Activated CD8-positive, alpha-beta T cell treated with anti-CD3 and anti-CD28 coated beads for 36 hours (primary cell): ENCODE measurements around the gene SLC35B1. TPM values are rescaled to one million over a fixed set of nuclear protein-coding genes. Genes with fewer than 3 reads are reported as not detected.

Source experiments
- ATAC-seq: fragments of 200-7000 bp; cut with Tn5 transposase; one replicate; pipeline ENCODE4 v1.10.0; 2021; ENCODE audit warnings: mild to moderate bottlenecking, moderate library complexity
- CTCF ChIA-PET: fragments of 350-600 bp; sonication (Branson Sonifier 250); formaldehyde crosslinking; loops from one replicate; lab custom pipeline; 2021; ENCODE audit warnings: antibody characterized with exemption; lab: Charles Lee
- POLR2A ChIA-PET: fragments of 350-600 bp; sonication (Branson Sonifier 250); formaldehyde crosslinking; loops from one replicate; lab custom pipeline; 2021; ENCODE audit warnings: antibody characterized with exemption; lab: Charles Lee
- DNase-seq: peaks from one replicate; pipeline ENCODE4 v3.0.0-alpha.2; 2020
- H3K27ac Mint-ChIP-seq: one replicate; pipeline ENCODE4 v1.8.0; 2021; ENCODE audit warnings: mild to moderate bottlenecking, mixed read lengths
- H3K27me3 Mint-ChIP-seq: one replicate; pipeline ENCODE4 v1.8.0; 2021; ENCODE audit warnings: mixed read lengths
- H3K36me3 Mint-ChIP-seq: one replicate; pipeline ENCODE4 v1.8.0; 2021; ENCODE audit warnings: low read depth, mixed read lengths
- H3K4me1 Mint-ChIP-seq: one replicate; pipeline ENCODE4 v1.8.0; 2021; ENCODE audit warnings: low read depth, mixed read lengths
- H3K4me3 Mint-ChIP-seq: one replicate; pipeline ENCODE4 v1.8.0; 2021; ENCODE audit warnings: mild to moderate bottlenecking, moderate library complexity, mixed read lengths
- H3K9me3 Mint-ChIP-seq: one replicate; pipeline ENCODE4 v1.8.0; 2021; ENCODE audit warnings: mixed read lengths
- intact Hi-C: fragments of 100-400 bp; cut with micrococcal nuclease; formaldehyde crosslinking; loops from one replicate; pipeline ENCODE4 v1.10.0; 2022
- total RNA-seq, 2 experiments: library from RNA; stranded (reverse); gene quantifications; one replicate each; pipeline ENCODE4 v1.2.3, GENCODE V29; 2021
- TF ChIP-seq, protein P1 (sequence below): fragments of 200-600 bp; IDR thresholded peaks from one replicate; pipeline ENCODE4 v1.8.0; 2022; ENCODE audit warnings: antibody characterized with exemption, mild to moderate bottlenecking

Gene SLC35B1
- total RNA-seq, 2 experiments from 2014 or later: 38.6 to 46.6 TPM

DNA sequence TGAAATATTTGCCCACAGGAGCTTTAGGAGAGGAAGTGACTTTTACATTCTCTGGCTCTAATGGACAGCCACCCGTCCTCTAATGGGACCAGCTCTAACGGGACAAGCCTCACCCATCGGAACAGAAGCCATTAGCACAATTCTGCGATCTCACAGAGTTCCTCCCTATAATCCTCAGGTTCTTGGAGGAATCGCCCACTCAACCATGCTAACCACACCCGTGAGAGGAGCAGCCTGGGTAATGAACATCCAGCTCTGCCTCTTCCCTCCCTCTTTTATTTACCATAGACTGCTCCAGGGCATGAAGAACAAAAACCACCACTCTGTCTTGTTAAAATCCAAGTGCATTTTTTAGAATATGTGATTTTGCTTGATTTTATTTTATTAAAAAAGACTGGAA is 6.8 kb downstream of the SLC35B1 start:
- CTCF ChIA-PET: interaction anchor here (1.0 to 32.2 kb wide), 3 partner anchors 9 to 135 kb away, joined by 3 to 780 read pairs (median 81); partner anchors contain the start of genes NXPH3 and SLC35B1
- H3K9me3 Mint-ChIP-seq: no peaks in the 10 kb centered on the region
- H3K4me1 Mint-ChIP-seq: peaks cover 27% of the 10 kb centered on the region
- POLR2A ChIA-PET: interaction anchor here (0.9 to 1.4 kb wide), 3 partner anchors 9 to 123 kb away, joined by 3 read pairs; no protein-coding TSS in a partner anchor
- TF ChIP-seq, protein P1, sequence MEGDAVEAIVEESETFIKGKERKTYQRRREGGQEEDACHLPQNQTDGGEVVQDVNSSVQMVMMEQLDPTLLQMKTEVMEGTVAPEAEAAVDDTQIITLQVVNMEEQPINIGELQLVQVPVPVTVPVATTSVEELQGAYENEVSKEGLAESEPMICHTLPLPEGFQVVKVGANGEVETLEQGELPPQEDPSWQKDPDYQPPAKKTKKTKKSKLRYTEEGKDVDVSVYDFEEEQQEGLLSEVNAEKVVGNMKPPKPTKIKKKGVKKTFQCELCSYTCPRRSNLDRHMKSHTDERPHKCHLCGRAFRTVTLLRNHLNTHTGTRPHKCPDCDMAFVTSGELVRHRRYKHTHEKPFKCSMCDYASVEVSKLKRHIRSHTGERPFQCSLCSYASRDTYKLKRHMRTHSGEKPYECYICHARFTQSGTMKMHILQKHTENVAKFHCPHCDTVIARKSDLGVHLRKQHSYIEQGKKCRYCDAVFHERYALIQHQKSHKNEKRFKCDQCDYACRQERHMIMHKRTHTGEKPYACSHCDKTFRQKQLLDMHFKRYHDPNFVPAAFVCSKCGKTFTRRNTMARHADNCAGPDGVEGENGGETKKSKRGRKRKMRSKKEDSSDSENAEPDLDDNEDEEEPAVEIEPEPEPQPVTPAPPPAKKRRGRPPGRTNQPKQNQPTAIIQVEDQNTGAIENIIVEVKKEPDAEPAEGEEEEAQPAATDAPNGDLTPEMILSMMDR: no peak
- peak overlapping the region; percentile 21 for H3K27ac Mint-ChIP-seq
- DNase-seq (no peak), ATAC-seq (no peak)
- H3K4me3 Mint-ChIP-seq: no peak overlapping the region
- intact Hi-C loops: no loop called here
- no peaks in the 10 kb centered on the region for H3K27me3 Mint-ChIP-seq
- peaks cover 31% of the 10 kb centered on the region for H3K36me3 Mint-ChIP-seq

DNA sequence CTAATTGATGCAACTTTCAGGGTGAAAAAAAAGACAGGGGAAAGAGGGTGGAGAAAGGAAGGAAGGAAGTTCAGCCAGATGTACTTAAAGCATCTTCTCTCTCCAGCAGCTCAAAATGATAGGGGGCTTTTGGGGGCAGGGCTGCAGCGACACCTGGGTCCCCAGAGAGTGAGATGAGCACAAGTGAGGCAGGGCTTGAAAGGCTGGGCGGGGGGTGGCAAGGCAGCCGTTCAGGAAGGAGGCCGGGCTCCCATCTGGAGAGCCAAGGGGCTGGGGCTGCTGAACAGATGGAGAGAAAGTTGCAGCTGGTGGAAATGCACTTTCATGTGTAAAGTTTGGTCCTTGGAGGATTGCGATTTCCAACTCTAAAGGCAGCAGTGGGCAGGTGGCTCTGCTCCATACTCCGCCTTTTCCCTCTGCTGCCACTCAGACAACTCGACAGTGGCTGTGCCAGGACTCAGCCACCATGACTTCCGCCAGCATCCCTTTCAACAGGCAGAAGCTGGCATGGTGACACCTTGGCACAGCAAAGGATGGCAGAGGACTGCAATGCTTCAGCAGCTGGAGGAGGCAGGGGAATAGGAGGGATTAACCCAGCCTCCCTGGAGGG is 7.7 kb downstream of the SLC35B1 start:
- intact Hi-C loops: no loop called here
- TF ChIP-seq, protein P1: no peak
- ATAC-seq: no peak
- Mint-ChIP-seq H3K27ac (peak overlapping the region; percentile 62), H3K9me3 (no peaks in the 10 kb centered on the region), H3K4me3 (no peak overlapping the region), H3K4me1 (peaks cover 30% of the 10 kb centered on the region), H3K27me3 (no peaks in the 10 kb centered on the region), H3K36me3 (peaks cover 28% of the 10 kb centered on the region)
- no peak for DNase-seq
- ChIA-PET POLR2A (interaction anchor here (0.9 to 3.3 kb wide), 6 partner anchors 7 to 130 kb away, joined by 3 to 23 read pairs (median 3); partner anchors contain the start of gene SLC35B1), CTCF (interaction anchor here (1.1 to 32.2 kb wide), 4 partner anchors 9 to 298 kb away, joined by 3 to 780 read pairs (median 42); partner anchors contain the start of genes NXPH3 and SLC35B1)

DNA sequence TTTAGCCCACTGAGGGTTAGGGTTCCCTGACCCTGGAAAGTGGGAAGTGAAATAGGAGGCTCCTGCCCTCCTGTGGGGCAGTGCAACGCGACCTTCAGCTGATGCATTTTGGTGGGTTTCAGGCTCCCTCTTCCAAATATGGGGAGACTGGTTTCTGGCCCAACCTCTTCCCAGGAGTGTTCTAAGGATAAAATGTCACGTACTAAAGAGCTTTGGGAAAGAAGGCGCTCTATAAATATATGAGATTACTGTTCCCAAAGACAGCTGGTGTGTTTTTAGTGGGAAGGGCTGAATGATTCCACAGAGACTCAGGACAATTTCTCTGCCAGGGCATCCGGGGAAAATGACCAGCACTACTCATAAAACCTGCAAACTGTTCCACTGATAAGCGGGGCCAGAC is 9.8 kb downstream of the SLC35B1 start:
- DNase-seq: no peak
- no peak overlapping the region for H3K4me3 Mint-ChIP-seq
- H3K27ac Mint-ChIP-seq: no peak overlapping the region
- ATAC-seq: no peak
- POLR2A ChIA-PET: interaction anchor here (0.9 to 3.3 kb wide), 5 partner anchors 9 to 125 kb away, joined by 3 to 23 read pairs (median 7); partner anchors contain the start of genes KAT7 and SLC35B1
- CTCF ChIA-PET: interaction anchor here (1.3 to 32.2 kb wide), 6 partner anchors 9 to 152 kb away, joined by 3 to 780 read pairs (median 10); partner anchors contain the start of genes NXPH3 and SLC35B1
- peaks cover 36% of the 10 kb centered on the region for H3K4me1 Mint-ChIP-seq
- H3K27me3 Mint-ChIP-seq: no peaks in the 10 kb centered on the region
- peaks cover 16% of the 10 kb centered on the region for H3K36me3 Mint-ChIP-seq
- TF ChIP-seq, protein P1: no peak
- no peaks in the 10 kb centered on the region for H3K9me3 Mint-ChIP-seq
- intact Hi-C loops: no loop called here

DNA sequence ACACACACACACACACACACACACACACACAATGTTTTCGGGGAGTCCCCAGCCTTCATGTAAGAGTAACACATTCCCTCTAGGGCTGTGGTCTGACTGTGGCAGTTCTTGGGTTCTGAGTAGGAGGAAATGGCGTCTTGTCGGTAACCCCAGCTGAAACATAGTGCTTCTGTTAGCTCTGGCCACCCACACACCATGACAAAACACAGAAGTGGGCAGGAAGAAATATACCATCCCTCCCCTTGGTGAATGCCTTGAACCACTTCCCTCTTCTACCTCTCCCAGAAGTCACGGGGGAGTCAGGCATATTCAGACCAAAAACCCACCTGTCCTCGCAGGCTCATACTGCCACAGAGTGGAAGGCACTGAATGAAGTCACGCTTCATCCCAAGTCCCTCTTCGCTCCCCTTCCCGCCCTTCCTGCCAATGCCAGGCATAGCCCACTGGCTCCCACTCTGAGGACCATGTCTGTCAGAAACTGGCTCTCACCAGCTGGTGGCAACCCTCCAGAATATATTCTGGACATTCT is 11.5 kb downstream of the SLC35B1 start:
- POLR2A ChIA-PET: interaction anchor here (0.6 to 2.5 kb wide), 14 partner anchors 8 to 152 kb away, joined by 3 to 7 read pairs (median 4); partner anchors contain the start of genes FAM117A, NXPH3, SPOP and TAC4
- Mint-ChIP-seq H3K9me3 (no peaks in the 10 kb centered on the region), H3K27ac (peak overlapping the region; percentile 89), H3K4me1 (peaks cover 46% of the 10 kb centered on the region), H3K4me3 (peak overlapping the region; percentile 17), H3K36me3 (peaks cover 12% of the 10 kb centered on the region), H3K27me3 (no peaks in the 10 kb centered on the region)
- peak; percentile 95 for DNase-seq
- peak; percentile 93 for ATAC-seq
- CTCF ChIA-PET: interaction anchor here (0.6 to 32.2 kb wide), 43 partner anchors 9 to 305 kb away, joined by 3 to 780 read pairs (median 5); partner anchors contain the start of genes FAM117A, KAT7, NXPH3 and SLC35B1
- TF ChIP-seq, protein P1: no peak
- intact Hi-C loops: loop anchor here (2.0 kb wide), 1 partner anchor 125 kb away; no protein-coding TSS in a partner anchor
